Activated naive CD4-positive, alpha-beta T cell treated with anti-CD3 and anti-CD28 coated beads for 36 hours (primary cell): Measurements from ENCODE around the gene GRIK3. TPM values are rescaled to one million over a fixed set of nuclear protein-coding genes. Genes with fewer than 3 reads are reported as not detected.
"Not testable (repeated sequence)": the region's sequence is repeated elsewhere in the genome, so short reads cannot be mapped to it uniquely, and the experiment has no call there.

ENCODE experiments used
- CTCF ChIA-PET: fragments of 350-600 bp; sonication (Branson Sonifier 250); formaldehyde crosslinking; loops from one replicate; lab custom pipeline; 2021; ENCODE audit warnings: antibody characterized with exemption; lab: Charles Lee
- DNase-seq: peaks from one replicate; pipeline ENCODE4 v3.0.0-alpha.2; 2020
- H3K27ac Mint-ChIP-seq: one replicate; pipeline ENCODE4 v1.8.0; 2021; ENCODE audit warnings: mild to moderate bottlenecking, mixed read lengths
- H3K27me3 Mint-ChIP-seq: one replicate; pipeline ENCODE4 v1.8.0; 2021; ENCODE audit warnings: low read depth, mixed read lengths
- H3K36me3 Mint-ChIP-seq: one replicate; pipeline ENCODE4 v1.8.0; 2021; ENCODE audit warnings: low read depth, mixed read lengths
- H3K4me1 Mint-ChIP-seq: one replicate; pipeline ENCODE4 v1.8.0; 2021; ENCODE audit warnings: low read depth, mixed read lengths
- H3K4me3 Mint-ChIP-seq: one replicate; pipeline ENCODE4 v1.8.0; 2021; ENCODE audit warnings: mild to moderate bottlenecking, moderate library complexity, mixed read lengths
- H3K9me3 Mint-ChIP-seq: one replicate; pipeline ENCODE4 v1.8.0; 2021; ENCODE audit warnings: mixed read lengths
- intact Hi-C: fragments of 100-400 bp; cut with micrococcal nuclease; formaldehyde crosslinking; loops from one replicate; pipeline ENCODE4 v1.15.1; 2023
- total RNA-seq, 2 experiments: library from RNA; stranded (reverse); gene quantifications; one replicate each; pipeline ENCODE4 v1.2.3, GENCODE V29; 2021

The GRIK3 gene
- total RNA-seq, 2 experiments from 2014 or later: not detected

DNA sequence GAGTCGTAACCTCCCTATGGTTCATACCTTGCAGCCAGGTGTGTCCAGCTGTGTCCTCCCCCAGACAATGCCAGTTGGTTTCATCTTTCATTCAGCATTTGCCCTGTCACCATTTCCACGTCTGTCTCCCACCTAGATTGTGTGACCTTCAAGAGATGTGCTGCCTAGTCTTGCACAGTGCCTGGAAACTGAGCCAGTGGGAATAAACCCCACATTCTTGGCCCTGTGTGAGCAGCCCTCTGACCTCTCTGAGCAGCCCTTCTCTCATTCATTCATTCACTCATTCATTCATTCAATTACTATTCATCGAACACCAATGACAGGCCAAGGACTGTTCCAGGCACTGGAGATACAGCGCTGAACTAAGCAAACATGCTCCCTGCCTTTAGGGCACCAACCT, 115.7 kb downstream of the GRIK3 start:
- CTCF ChIA-PET: no interaction called here
- no peaks in the 10 kb centered on the region for H3K4me1 Mint-ChIP-seq
- no peaks in the 10 kb centered on the region for H3K9me3 Mint-ChIP-seq
- H3K27me3 Mint-ChIP-seq: peaks cover 11% of the 10 kb centered on the region
- H3K36me3 Mint-ChIP-seq: no peaks in the 10 kb centered on the region
- DNase-seq: no peak
- intact Hi-C loops: no loop called here
- H3K27ac Mint-ChIP-seq: no peak overlapping the region
- no peak overlapping the region for H3K4me3 Mint-ChIP-seq

DNA sequence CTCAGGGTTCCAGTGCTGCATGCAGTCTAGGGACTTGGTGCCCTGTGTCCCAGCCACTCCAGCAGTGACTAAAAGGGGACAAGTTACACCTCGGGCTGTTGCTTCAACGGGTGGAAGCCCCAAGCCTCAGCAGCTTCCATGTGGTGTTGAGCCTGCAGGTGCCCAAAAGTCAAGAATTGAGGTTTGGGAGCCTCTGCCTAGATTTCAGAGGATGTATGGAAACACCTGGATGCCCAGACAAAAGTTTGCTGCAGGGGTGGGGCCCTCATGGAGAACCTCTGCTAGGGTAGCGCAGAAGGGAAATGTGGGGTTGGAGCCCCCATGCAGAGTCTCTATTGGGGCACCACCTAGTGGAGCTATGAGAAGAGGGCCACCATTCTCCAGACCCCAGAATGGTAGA, 117.8 kb downstream of the GRIK3 start:
- H3K27me3 Mint-ChIP-seq, DNase-seq, H3K27ac Mint-ChIP-seq, H3K4me3 Mint-ChIP-seq, intact Hi-C loops, H3K36me3 Mint-ChIP-seq, H3K9me3 Mint-ChIP-seq, H3K4me1 Mint-ChIP-seq, CTCF ChIA-PET: not testable (repeated sequence)

DNA sequence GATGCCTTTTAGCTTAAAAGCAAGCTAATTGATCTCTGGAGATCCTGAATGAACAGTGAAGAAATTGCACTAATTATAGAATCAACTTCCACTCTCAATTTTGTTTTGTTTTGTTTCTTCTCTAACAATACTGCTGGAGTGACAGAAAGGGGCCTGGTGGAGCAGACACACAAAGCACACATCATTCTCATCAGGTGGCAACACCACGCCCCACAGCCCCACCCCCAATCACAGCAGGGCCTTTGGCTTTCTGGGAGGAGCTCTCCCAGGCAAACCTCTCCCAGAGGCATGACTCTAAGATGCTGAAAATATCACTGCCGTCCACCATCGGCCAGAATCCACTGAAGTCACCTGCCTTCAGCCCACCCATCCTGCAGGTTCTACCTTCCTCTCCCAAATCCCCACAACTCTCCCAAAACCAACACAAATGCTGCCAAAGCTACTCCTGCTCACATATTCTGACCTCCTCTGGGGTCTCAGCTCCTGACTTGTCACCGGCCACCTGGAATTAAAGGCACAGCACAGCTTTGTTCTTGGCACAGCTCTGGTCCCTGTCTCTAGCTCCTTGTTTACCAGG, 120.7 kb downstream of the GRIK3 start:
- no peak for DNase-seq
- CTCF ChIA-PET: no interaction called here
- Mint-ChIP-seq H3K4me1 (no peaks in the 10 kb centered on the region), H3K9me3 (no peaks in the 10 kb centered on the region), H3K27me3 (peaks cover 8% of the 10 kb centered on the region), H3K4me3 (no peak overlapping the region), H3K27ac (no peak overlapping the region), H3K36me3 (no peaks in the 10 kb centered on the region)
- intact Hi-C loops: no loop called here

GRCh38 chr1:36913016-36913415, 121.3 kb downstream of the GRIK3 start:
- H3K4me1 Mint-ChIP-seq: no peaks in the 10 kb centered on the region
- H3K9me3 Mint-ChIP-seq: no peaks in the 10 kb centered on the region
- CTCF ChIA-PET: no interaction called here
- no peak for DNase-seq
- intact Hi-C loops: no loop called here
- H3K27me3 Mint-ChIP-seq: peaks cover 8% of the 10 kb centered on the region
- H3K36me3 Mint-ChIP-seq: no peaks in the 10 kb centered on the region
- no peak overlapping the region for H3K27ac Mint-ChIP-seq
- no peak overlapping the region for H3K4me3 Mint-ChIP-seq

GRCh38 chr1:36912365-36912865, 121.9 kb downstream of the GRIK3 start:
- no peak overlapping the region for H3K27ac Mint-ChIP-seq
- no peaks in the 10 kb centered on the region for H3K9me3 Mint-ChIP-seq
- no peaks in the 10 kb centered on the region for H3K4me1 Mint-ChIP-seq
- no peak overlapping the region for H3K4me3 Mint-ChIP-seq
- intact Hi-C loops: no loop called here
- DNase-seq: no peak
- H3K27me3 Mint-ChIP-seq: peaks cover 9% of the 10 kb centered on the region
- CTCF ChIA-PET: no interaction called here
- H3K36me3 Mint-ChIP-seq: no peaks in the 10 kb centered on the region

GRCh38 chr1:36911561-36912364, 122.6 kb downstream of the GRIK3 start:
- CTCF ChIA-PET: interaction anchor here (0.6 kb wide), 1 partner anchor 534 kb away, joined by 3 read pairs; no protein-coding TSS in a partner anchor
- Mint-ChIP-seq H3K4me1 (no peaks in the 10 kb centered on the region), H3K9me3 (no peaks in the 10 kb centered on the region), H3K4me3 (no peak overlapping the region), H3K27ac (no peak overlapping the region), H3K36me3 (no peaks in the 10 kb centered on the region), H3K27me3 (peaks cover 11% of the 10 kb centered on the region)
- intact Hi-C loops: no loop called here
- no peak for DNase-seq

GRCh38 chr1:36910886-36911540, 123.3 kb downstream of the GRIK3 start:
- Mint-ChIP-seq H3K4me1 (no peaks in the 10 kb centered on the region), H3K9me3 (no peaks in the 10 kb centered on the region), H3K27ac (no peak overlapping the region), H3K4me3 (no peak overlapping the region), H3K27me3 (peaks cover 11% of the 10 kb centered on the region), H3K36me3 (no peaks in the 10 kb centered on the region)
- intact Hi-C loops: no loop called here
- CTCF ChIA-PET: no interaction called here
- DNase-seq: no peak

- intact Hi-C loops: no loop called here
- no peak for DNase-seq
- no peaks in the 10 kb centered on the region for H3K4me1 Mint-ChIP-seq
- H3K36me3 Mint-ChIP-seq: no peaks in the 10 kb centered on the region
- CTCF ChIA-PET: interaction anchor here (0.9 kb wide), 1 partner anchor 23 kb away, joined by 3 read pairs; no protein-coding TSS in a partner anchor
- H3K4me3 Mint-ChIP-seq: no peak overlapping the region
- H3K27me3 Mint-ChIP-seq: peaks cover 11% of the 10 kb centered on the region
- H3K9me3 Mint-ChIP-seq: no peaks in the 10 kb centered on the region
- H3K27ac Mint-ChIP-seq: no peak overlapping the region
Measured at GRCh38 chr1:36909946-36910725, 124.2 kb downstream of the GRIK3 start.

- H3K9me3 Mint-ChIP-seq, H3K27ac Mint-ChIP-seq, H3K4me3 Mint-ChIP-seq, DNase-seq, intact Hi-C loops, H3K4me1 Mint-ChIP-seq, H3K36me3 Mint-ChIP-seq: not testable (repeated sequence)
- peaks cover 11% of the 10 kb centered on the region for H3K27me3 Mint-ChIP-seq
- CTCF ChIA-PET: interaction anchor here (0.9 kb wide), 1 partner anchor 23 kb away, joined by 3 read pairs; no protein-coding TSS in a partner anchor
Measured at GRCh38 chr1:36909359-36909758, 125.0 kb downstream of the GRIK3 start.

DNA sequence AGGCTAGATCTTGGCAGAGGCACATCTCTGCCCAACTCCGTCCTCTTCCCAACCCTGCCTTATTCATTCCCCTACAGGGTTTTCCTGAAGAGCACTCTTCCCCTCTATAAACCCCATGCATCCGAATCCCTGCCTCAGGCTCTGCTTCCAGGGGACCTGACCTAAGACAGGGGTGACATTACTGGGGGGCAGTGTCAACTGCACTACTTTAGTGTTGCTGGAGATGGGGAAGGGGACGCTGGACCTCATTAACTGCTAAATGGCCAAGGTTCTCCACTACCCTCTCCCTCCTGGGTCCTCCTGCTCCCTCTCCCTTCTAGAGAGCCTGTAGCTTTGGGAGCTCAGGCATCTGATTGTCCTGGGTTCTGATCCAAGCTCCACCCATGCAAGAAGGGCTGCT, 126.2 kb downstream of the GRIK3 start:
- CTCF ChIA-PET: no interaction called here
- H3K4me1 Mint-ChIP-seq: no peaks in the 10 kb centered on the region
- H3K9me3 Mint-ChIP-seq: no peaks in the 10 kb centered on the region
- H3K27me3 Mint-ChIP-seq: peaks cover 9% of the 10 kb centered on the region
- intact Hi-C loops: no loop called here
- no peak overlapping the region for H3K27ac Mint-ChIP-seq
- no peak for DNase-seq
- H3K4me3 Mint-ChIP-seq: no peak overlapping the region
- no peaks in the 10 kb centered on the region for H3K36me3 Mint-ChIP-seq

- CTCF ChIA-PET: no interaction called here
- Mint-ChIP-seq H3K4me3 (no peak overlapping the region), H3K27ac (no peak overlapping the region), H3K4me1 (no peaks in the 10 kb centered on the region), H3K27me3 (peaks cover 6% of the 10 kb centered on the region), H3K36me3 (no peaks in the 10 kb centered on the region), H3K9me3 (no peaks in the 10 kb centered on the region)
- DNase-seq: no peak
- intact Hi-C loops: no loop called here
Measured at GRCh38 chr1:36906555-36906954, 127.8 kb downstream of the GRIK3 start.

DNA sequence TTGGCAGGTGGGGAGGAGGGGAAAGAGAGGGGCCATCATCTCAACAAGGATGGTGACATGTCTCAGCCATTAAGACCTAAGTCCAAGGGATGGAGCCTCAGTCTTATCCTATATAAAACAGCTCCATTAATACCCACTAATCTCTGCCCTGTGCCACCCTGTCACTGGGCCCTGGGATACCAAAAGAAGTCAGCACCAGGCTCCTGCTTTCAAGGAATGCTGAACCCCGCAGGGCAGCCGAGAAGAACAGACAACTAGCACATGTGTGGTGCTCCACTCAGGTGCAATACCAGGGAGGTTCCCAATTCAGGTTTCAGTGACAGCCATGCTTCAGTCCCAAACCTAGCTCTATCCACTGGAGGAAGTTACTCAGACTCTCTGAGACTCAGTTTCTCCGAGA, 128.4 kb downstream of the GRIK3 start:
- CTCF ChIA-PET: no interaction called here
- Mint-ChIP-seq H3K4me1 (no peaks in the 10 kb centered on the region), H3K9me3 (no peaks in the 10 kb centered on the region), H3K27me3 (peaks cover 3% of the 10 kb centered on the region), H3K4me3 (no peak overlapping the region), H3K27ac (no peak overlapping the region), H3K36me3 (no peaks in the 10 kb centered on the region)
- no peak for DNase-seq
- intact Hi-C loops: no loop called here
